GM19035 (cell line): ENCODE data around the gene KLHL17.
"Not testable (repeated sequence)": the region's sequence is repeated elsewhere in the genome, so short reads cannot be mapped to it uniquely, and the experiment has no call there.

Experiments used
- ATAC-seq: cut with Tn5 transposase; IDR thresholded peaks from one replicate; pipeline ENCODE4 v1.9.1; 2021; ENCODE audit not compliant: unreplicated experiment

The KLHL17 gene

DNA sequence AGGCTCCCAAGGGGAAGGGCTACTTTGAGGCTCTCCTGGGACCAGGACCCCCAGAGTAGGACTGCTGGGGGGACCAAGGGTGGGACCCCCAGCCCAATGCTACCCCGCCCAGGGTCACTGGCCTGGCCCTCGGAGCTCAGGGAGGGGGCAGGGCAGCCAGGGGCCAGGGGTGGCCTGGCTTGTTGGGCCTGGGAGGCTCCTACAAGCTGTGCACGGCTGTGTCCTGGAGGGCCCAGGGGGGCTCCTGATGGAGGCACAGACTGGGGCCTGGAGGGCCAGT is 37.3 kb downstream of the KLHL17 start:
- ATAC-seq, result no peak

DNA sequence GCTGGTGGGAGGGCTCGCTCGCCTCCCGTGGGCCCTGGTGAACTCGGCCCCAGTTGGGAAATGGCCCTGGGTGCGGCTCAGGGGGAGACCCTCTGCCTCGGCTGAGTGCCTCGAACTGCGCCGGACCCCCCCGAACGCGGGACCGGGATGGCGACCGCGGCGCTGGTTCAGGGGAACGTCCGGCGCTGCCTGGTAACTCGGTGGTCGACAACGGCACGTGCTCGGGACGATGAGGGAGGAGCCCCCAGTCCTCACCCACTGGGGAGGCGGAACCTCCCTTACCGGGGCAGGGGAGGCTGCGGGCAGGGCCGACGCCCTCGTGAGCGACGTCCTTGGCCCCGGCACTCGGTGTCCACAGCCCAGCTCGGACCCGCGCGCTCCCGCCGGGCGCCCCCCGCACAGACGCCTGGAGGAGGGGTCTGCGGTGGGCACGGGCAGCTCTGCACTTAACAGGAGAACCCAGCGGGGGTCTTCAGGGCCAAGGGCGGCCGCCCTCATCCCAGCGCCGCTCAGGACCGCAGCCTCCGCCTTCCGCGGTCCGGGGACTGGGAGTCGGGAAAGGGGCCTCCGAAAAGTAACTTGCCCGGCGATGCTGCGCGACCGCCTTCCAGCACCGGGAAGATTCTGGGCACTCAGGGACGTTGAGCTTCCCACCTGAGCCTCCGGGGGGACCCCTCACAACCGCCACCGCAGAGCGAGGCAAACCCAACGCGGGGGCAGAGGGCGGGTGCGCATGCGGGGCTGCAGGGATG is 37.8 kb downstream of the KLHL17 start:
- no peak for ATAC-seq

GRCh38 chr1:998745-998994 is 38.3 kb downstream of the KLHL17 start:
- ATAC-seq, result no peak

DNA sequence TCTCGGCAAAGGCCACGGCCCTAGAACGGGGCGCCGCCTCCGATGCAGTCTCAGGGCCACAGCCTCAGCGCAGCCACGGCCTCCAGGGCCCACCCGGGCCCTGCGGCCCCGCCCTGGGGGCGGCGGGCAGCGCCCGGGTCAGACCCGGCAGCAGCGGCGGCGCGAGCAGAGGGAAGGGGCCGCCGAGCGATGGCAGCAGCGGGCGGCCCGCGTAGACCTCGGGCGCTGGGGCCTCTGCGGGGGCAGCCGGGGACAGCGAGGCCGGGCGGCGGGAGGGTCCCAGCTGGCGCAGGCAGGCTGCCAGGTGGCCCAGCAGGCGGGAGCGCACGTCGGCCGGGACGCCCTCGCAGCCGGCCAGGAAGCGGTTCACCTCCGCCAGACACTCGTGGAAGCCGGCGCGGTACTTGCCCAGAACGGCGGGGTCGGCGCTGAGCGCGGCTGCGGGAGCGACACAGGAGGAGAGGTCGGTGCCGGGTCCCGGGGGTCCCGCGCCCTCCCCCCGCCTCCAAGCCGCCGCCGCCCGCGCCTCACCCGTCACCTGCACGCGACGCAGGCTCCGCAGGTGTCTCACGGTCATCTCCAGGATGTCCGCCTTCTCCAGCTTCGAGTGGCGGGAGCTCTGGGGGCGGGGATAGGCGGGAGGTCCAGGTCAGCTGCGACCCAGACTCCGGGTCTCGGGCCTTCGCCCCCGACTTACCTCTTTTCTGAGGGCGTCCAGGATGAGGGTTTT is 38.8 kb downstream of the KLHL17 start:
- ATAC-seq, result no peak

DNA sequence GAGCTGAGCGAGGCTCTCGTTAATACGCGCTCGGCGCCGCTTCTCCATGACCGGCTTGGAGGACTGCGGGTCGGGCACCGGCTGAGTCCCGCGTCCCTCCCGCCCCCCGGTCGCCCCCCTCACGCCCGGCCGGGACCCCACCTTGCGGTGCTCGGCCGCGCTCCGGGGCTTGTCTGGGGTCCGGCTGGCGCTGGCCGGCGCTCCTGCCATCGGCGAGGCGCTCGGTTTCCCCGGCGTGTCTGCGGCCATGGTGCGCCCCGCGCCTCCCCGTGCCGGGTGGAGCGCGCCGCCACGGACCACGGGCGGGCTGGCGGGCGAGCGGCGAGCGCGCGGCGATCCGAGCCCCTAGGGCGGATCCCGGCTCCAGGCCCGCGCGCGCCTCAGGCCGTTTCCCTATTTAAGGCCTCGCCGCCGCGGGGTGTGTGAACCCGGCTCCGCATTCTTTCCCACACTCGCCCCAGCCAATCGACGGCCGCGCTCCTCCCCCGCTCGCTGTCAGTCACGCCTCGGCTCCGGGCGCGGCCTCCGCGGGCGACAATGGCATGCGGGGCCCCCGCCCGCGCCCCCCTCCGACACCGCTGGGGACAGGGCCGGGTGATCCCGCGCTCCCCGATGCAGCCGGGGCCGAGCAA is 39.5 kb downstream of the KLHL17 start, which contains the start of gene HES4:
Gene HES4, minus strand, starts transcription at position 373 of the 632 bp plus-strand sequence. Its CDS starts 124 bp downstream, at position 249.
- no peak for ATAC-seq

DNA sequence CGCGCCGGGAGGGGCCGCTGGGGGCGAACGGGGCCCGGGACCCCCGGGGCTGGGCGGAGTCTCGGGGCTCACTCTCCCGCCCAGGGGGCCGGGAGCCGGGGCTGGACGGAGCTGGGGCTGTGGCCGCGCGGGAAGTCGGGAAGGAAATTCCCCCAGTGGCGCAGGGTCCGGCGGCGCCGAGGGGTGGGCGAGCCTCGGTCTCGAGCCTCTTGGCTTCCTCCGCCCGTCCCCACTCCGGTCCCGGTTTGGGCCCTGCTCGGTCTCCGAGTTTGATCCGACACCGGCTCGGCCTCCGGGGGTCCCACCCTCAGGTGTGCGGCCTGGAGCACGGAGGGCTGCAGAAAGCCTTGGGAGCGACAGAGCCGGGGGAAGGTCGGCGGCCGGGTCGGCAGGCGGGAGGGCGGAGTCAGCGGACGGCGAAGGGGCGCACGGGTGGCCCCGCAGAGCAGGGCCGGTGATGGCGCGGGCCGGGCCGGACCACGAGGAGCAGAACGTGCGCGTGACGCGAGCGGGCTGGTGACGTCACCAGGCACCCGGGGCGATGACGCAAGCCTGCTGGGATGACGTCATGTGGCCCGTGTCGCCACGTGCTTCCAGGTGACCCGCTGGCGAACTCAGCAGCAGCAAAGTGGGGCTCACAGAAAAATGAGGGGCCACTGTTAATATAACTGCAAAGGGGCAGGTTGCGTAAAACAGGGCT is 40.1 kb downstream of the KLHL17 start:
- ATAC-seq, result no peak

DNA sequence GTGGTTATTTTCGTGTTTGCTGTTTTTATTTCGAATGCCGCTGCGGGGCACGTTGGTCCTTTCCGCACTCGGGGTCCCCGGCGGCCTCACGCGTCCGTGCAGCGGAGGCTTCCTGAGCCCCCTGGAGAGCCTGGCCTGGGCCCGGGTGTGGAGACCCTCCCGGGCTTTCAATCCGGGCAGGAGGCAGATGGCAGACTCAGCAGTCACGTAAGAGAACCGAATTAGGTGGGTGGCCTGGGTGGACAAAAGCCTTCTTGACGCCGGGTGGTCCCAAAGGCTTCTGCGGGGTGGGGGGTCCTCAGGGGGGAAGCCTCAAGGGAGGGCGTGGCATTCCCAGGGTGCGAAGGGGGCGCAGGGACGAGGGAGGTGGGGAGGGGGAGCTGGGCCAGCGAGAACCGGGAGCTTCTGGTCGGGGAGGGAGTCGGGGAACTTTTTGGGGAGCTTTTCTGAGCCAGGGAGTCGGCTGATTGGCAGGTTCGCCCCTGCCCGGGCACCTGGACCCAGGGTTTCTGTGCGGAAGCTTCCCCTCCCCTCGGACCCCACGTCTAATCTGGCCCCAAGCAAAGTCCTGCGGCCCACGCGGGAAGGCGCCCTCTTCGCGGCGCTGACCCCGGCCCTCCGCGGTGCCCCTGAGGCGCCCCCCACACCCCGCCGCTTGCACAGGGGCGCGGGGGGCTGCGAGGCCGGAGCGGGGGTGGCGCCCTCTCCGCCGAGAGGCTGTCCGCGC is 40.8 kb downstream of the KLHL17 start:
- no peak for ATAC-seq

DNA sequence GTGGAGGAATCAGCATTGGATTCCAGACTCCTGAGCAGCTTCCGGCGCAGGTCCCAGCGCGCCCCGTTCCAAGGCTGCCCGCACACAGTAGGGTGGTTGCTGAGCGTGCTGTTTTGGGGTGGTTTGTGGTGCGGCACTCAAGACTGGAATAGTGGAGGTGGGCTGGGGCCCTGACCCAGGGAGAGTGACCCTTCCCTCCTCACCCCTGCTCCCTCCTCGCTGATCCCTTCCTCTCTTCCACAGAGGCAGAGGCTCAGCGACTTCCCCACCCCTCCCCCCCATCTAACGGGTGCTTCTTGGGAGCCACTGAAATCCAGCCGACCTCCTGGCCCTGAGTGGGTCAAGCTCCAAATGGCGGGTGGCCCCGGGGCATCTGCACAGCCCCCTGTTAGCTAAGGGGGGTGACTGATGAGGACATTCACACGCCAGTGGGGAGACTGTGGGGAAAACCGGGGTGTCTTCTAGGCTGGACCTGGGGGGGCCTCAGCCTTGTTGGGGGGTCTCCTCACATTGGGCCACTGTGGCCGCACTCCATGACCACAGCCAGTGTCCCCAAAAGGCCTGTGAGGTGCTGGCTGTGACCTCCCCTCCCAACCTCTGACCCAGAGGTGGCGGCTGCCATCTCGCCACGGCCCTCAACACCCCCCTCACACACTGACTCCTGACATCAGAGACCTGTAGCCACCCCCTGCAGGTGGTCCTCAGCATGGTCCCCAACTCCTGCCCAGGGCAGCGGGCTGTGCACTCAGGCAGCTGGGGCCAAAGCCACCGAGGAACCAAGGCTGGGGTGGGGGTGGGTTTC is 43.4 kb downstream of the KLHL17 start:
- no peak for ATAC-seq

DNA sequence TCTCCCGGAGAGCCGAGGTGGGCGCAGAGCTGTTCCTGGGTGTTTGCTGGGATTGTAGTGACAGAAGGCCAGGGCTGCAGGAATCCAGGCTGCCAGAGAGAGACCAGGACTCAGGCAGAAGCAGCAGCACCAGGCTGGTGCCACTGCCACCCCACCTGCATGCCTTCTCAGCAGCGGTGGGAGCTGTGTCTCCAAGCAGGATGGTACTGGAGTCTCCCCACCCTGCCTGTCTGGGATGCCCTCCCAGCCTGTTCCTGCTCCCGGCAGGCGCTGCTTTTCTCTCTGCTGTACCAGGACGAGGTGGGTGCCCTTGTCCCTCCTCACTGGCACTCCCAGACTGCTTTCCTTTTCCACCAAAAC is 44.0 kb downstream of the KLHL17 start:
- ATAC-seq, result no peak

GRCh38 chr1:1004780-1005697 is 44.7 kb downstream of the KLHL17 start:
- no peak for ATAC-seq

DNA sequence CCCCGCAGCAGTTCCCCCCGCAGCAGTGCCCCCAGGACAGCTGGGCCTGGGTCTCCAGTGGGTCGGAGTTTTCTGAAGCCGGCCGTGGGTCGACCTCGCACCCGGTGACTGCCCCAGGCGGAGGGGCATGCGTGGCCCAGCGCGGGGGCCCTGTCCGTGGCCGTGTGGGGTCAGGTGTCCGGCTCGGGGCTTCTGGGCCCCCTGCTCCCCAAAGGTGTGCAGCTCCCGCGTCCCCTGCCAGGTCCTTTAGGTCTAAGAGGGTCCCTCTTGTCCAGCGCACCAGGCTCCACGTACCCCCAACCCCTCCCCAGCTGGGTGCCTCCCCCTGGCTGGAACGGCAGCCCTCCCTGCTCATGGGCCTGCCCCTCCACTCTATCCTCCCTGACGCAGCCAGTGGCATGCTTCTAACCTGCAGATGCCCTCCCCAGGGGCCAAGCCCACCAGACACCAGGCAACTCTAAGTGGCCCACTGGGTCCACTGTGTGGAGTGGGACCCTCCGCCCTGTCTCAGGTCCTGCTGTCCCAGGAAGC is 45.5 kb downstream of the KLHL17 start:
- no peak for ATAC-seq

DNA sequence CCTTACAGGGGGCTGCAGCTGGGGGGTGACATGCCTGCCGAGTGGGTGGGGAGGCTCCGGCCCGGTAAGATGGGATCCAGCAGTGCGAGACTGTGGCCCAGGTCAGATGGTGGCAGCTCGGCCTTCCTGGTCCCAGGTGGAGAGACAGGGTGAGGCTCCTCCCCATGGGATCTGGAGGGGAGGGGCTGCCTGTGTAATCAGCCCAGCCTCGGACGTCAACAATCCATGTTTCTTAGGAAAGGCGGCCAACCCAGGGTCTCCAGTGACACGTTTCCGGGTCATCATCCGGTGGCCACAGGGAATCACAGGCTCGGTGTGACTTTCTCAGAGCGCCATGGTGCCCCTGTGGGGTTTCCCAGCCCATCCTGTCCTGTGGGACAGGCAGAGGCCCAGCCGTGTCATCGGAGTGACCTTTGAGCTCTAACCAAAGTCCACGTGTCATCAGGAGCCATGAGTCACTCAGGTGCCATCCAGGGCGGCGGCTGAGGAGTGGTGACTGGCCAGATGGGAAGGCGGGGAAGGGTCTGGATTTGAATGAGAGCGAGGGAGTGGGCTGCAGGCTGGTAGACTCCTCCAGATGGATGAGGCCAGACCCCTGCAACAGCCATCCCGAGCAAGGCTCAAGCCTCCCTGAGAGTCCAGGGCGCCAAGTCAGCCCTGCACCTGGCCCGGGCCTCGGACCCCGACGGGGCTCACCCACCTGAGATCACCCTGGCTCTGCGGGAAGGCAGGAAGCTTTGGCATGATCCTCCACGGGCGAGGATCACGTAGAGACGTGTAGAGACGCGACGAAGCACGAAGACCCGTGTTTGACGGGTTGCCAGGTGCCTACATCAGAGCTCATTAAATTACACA is 46.1 kb downstream of the KLHL17 start:
- no peak for ATAC-seq

- not testable (repeated sequence) for ATAC-seq
These were observed 49.7 kb downstream of the KLHL17 start for GRCh38 chr1:1010131-1010530.

DNA sequence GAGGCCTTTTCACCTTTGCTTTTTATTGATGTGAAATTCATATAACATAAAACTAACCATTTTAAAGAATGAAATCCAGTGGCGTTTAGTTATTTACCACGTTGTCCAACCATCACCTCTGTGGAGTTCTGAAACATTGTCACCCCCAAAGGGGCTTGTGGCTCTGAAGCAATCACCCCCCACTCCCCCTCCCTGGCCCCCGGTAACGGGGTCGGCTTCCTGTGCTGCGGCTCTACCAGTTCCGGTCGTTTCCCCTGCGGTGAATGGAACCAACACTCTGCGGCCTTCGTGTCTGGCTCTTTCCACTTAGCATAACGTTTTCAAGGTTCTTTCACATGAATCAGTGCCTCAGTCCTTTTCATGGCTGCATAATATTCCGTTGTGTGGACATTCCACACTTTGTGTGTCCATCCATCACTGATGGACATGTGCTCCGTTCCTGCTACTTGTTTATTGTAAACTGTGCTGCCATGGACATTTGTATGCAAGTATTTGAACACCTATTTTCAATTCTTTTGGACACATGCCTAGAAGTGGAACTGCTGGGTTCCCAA is 51.1 kb downstream of the KLHL17 start:
- no peak for ATAC-seq

GRCh38 chr1:1012736-1013104 is 52.3 kb downstream of the KLHL17 start:
- ATAC-seq, result not testable (repeated sequence)

GRCh38 chr1:1013105-1013921 is 52.9 kb downstream of the KLHL17 start, which contains the start of gene ISG15:
Gene ISG15 (plus strand): TSS chr1:1013497. CDS start chr1:1013574, 77 bp downstream.
- ATAC-seq, result peak; percentile 82
